GM23248 (cell line): ENCODE measurements around the gene C5orf63.

Experiments used
- EZH2 ChIP-seq: fragments of 200-600 bp; sonication (generic); IDR thresholded peaks from 2 replicates; pipeline ENCODE4 v1.6.1; 2018; ENCODE audit warnings: antibody characterized with exemption, mild to moderate bottlenecking; ENCODE audit not compliant: insufficient read depth, poor library complexity, severe bottlenecking
- EZH2phosphoT487 ChIP-seq: fragments of 200-600 bp; sonication (generic); IDR thresholded peaks from 2 replicates; pipeline ENCODE4 v1.6.1; 2018; ENCODE audit warnings: antibody characterized with exemption, moderate library complexity, mild to moderate bottlenecking, low read depth; ENCODE audit not compliant: insufficient read depth

- TF ChIP-seq EZH2 (no peak), EZH2phosphoT487 (no peak)
These were observed 34.8 kb downstream of the C5orf63 start for GRCh38 chr5:127038550-127038949.
